NCI-H345 (cell line): ENCODE measurements around the gene OSBPL6.
A peak's percentile ranks its signal among the peaks of the same experiment; 100 is the strongest.
"Not testable (repeated sequence)": the region's sequence is repeated elsewhere in the genome, so short reads cannot be mapped to it uniquely, and the experiment has no call there.

ENCODE experiments used
- DNase-seq: peaks from one replicate; lab custom pipeline; 2025; lab: John Stamatoyannopoulos, UW

OSBPL6 gene

DNA sequence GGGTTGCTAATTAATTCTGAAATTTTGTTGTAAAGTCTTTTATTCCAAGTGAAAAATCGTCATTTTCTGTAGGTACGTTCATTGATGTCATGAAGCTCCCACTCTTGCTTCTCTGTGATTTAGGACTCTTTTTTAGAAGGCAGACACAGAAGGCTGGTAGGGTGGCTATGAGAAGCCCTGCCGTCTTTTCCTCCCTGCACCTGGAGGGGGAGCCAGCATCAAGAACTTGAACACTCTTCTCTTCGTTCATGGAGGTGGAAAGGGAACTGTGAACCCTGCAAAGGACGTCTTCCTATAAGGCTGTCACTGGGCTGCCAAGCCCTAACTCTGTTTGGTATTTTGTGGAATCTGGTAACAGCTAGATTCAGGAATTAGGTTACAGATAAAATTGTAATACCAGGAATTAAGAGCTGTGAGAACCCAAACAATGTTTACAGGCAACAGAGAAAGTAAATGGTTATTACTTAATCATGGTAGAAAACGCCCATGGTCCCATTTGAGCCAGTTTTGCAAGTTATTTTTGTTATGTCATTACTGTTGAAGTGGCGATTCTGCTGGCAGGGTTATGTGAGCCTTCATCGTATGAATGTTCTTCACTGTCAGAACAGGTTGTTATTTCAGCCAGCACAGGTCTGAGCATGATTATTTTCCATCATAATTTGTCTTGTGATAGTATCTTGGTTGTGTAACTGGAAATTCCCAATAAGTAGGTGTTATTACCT, 112.2 kb downstream of the OSBPL6 start:
- DNase-seq = peak; percentile 32

DNA sequence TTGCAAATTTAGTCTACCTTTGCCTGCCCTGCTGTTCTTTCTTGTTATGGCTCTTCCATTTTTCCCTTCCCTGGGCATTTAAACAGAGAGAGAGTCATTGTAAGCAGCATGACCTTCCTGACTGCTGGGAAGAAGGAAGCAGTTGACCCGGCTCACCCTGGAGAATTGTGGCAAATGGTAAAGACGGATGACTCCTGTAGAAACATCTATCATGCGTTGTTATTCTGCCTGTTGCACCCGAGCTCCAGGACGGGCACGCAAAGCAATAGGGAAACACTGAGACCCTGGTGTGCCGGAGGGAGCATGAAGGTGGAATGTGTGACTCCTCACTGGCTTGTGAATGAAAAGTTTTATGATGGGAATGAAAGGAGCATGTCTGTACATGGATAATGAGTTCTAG, 113.3 kb downstream of the OSBPL6 start:
- no peak for DNase-seq

DNA sequence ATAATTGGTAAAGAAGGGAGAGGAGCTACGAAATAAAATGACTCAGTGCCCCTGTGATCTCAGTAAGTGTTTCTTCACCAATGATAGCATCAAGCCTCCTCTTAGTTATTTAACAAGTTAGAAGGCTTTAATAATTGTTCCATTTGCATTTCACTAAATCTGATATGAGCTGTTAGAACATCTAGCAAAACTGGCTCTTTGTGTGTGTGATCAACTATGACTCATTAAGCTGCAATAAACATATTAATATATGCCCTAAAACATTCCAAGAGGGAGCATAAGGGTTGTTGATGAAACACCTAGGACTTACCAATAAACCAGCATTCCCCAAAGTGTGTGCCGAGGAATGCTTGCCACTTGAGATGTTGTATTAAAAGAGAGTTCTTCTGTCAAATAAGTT, 115.2 kb downstream of the OSBPL6 start:
- DNase-seq = no peak

DNA sequence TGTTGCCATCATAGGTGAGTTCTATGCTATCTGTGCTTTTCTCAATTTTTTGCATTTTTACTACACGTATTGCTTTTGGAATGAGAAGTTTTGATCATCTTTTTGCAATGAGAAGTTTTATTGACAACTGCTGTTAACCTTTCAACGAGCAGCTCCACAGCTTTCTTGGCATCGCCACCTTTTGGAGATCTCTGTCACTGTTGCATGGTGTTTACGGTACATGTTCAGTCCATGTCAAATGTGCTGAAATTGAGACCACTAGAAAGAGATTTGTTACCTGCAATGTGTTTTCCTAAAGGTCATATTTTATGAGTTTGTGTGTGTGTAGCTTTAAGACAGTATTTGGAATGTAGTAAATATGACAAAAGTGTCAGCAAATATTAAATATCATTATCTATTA, 120.8 kb downstream of the OSBPL6 start:
- no peak for DNase-seq

DNA sequence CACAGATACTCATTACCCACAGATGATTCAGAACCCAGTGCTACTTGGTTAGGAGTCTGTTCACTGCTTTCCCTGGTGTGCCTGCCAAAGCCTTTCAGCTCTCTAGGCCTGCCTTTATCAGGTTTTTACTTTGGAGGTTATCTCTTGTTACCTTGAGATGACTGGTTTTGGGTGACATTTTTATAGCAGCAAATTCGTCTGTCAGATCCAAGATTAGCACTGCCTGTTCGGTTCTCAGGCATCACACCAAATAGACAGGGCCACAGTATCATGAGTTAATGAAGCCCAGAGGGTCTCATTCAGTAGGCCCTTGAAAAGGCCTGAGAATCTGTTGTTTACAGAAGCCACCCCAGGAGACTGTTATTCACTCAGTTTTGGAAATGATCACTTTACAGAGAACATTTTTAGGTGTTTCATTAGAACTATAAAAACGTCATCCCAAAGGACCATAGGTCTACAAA, 121.2 kb downstream of the OSBPL6 start:
- no peak for DNase-seq

DNA sequence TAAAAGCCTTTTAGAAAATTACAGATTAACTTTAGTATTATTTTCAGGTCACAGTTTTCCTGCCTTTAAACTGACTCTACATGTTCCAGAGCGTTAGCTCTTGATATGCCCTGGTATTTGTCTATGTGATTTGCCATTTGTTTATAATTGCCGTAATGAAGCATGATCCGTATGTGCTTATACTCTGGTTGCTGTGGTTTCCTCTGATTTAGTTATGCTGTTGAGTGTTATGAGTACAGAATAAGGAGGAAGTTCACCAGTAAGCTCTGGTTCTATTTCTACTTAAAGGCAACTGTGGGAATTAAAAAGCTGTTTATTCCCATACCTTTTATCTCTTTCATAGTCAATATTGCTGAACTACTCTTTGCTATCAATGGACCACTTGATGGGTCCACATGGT, 123.5 kb downstream of the OSBPL6 start:
- DNase-seq = no peak

DNA sequence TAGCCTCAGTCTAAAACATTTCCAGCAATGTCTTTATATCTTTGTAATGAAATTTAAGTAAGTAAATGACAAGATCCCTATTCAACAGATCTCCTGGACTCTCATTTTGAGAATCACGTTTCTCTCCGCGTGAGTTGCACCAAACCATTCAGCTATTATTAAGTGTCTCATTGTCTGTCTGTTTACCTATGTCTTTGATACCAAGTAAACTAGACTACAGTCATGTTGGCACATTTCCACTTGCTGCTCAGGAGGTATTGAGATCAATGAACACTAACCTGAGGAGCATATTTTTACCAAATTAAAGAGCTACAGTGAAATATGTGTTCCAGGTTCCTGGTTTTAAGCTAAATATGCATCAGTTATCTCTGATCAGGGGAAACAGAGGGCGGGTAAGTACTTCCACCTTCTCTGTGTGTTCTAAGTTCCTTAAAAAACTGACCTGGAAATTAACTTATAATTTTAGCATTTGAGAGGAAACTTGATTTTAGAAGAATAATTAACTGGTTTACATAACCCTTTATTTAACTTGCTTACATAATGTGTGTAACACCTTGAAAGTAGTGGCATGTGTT, 125.8 kb downstream of the OSBPL6 start:
- peak; percentile 65 for DNase-seq

DNA sequence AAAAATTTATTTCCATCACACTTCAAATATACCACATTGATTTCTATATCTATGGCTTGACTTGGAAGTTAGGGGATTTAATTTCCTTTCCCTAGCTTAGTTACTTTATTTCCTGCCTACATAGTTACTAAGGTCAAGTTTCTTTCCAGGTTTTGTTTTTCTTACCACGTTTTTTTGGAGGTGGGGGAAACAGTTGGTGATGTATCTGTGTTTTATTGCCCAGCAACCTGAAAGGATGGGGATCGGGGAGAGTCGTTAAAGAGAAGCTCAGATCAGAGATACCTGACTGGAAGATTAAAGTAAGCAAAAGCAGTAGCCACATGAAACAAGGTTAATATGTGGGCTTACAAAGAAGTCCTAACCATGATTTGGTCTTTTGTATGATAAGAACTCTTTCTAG, 127.8 kb downstream of the OSBPL6 start:
- DNase-seq = no peak

DNA sequence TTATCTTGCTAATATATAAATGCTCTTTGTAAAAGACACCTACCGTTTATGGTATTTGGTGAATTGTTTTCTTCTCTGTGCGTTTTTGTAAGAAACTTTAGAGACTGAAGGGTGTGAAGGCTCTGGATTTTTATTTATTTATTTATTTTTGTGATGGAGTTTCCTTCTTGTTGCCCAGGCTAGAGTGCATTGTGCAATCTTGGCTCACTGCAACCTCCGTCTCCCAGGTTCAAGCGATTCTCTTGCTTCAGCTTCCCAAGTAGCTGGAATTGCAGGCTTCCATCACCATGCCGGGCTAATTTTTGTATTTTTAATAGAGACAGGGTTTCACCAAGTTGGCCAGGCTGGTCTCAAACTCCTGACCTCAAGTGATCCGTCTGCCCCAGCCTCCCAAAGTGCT, 129.0 kb downstream of the OSBPL6 start:
- DNase-seq = not testable (repeated sequence)

DNA sequence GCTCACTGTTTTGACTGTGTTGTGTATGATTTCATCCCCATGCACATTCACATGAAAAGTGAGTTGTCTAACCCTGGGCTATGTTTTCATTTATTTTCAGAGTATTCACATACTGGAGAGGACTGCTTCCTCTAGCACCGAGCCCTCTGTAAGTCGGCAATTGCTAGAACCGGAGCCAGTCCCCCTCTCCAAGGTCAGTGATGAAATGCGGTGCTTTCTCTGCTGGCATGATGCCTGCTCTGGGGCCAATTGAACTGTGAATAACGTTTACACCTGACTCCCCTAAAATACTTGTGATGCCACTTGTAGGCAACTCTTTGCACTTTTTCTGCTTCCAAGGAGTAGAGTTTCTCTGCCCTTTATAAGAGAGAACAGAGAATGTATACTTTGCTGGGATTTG, 129.8 kb downstream of the OSBPL6 start:
- DNase-seq = no peak

DNA sequence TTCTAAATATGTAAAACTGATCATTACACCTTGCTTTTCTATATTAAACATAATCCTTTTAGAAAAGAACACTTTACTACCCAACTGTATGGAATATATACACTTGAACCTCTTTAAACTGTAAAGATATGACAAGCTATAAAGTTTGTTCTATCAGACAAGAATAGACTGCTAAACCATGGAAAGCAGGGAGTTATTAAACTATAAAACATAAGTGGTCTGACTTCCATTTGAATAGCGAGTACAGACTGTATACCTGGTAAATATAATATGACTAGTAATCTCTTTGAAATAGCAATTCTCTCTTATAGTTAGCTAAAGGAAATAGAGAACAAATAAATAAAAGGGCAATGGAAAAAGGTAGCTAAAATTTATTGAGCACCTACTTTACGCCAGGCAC, 131.0 kb downstream of the OSBPL6 start:
- no peak for DNase-seq

DNA sequence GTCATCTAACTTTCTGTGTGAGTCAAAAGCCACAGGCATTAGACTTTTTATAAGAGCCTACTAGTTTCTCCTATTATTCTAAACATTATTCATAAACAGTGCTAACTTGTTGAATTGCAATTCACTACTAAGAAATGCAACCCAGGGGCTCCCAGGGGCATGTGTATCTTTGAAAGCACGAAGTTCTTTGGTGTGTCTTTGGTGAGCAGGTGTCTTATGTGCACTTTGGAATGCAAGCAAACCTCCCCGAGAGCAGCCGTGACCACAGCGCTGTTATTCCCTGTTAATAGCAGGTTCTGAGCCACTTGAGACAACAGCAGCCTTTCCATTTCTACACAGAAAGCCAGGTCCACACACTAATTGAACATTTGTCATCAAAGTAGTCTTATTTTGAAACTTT, 133.2 kb downstream of the OSBPL6 start:
- DNase-seq = no peak

DNA sequence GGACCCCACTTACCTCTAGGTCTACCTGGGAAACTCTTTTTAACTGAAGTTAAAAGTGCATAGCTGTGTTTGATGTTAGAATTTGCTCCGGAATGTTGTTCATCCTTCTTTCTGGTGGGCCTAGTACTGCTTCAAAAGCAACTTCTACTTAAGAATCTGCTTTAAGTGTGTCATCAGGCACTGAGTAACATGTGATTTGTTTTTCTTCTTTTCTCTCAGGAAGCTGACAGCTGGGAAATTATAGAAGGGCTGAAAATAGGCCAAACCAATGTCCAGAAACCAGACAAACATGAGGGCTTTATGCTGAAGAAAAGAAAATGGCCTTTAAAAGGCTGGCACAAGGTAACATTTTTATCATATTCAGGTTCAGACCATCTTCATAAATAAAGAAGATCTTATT, 133.7 kb downstream of the OSBPL6 start:
- no peak for DNase-seq

DNA sequence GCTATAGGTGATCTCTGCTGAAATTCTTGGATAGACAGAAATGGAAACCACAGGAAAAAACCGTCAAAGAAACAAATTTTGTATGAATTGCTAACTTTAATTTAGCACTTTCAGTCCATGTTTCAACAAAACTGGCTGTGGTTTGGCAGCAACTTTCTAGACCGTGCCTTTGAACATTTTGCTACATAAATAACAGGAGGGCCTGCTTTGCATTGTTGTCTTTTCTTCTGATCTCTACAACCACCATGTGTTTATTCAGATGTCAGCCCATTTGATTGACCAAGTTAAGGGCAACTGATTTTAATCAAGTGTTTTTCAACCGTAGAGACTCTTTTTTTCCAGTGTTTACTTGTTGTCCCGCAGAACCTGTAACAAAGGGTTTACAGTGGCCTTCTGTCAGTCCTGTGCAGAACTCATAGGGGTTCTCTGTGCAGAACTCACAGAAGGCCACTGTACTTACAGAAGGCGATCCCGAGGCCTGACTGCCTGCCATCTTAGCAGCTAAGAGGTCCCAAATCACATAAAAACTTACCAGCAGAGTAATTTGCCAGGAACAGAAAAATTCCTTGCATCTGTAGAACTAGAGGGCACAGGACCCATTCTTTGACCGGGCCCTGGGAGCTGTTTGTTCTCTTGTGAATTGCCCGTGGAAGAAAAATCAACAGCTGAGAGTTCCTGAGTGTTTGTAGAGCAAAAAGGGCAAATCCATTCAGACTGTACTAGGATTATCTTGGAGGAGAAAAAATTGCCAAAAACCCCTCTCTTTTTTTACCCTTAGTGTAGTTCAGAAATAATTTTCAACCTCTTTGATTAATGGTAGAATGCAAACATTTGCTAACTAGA, 136.1 kb downstream of the OSBPL6 start:
- peak; percentile 9 for DNase-seq

DNA sequence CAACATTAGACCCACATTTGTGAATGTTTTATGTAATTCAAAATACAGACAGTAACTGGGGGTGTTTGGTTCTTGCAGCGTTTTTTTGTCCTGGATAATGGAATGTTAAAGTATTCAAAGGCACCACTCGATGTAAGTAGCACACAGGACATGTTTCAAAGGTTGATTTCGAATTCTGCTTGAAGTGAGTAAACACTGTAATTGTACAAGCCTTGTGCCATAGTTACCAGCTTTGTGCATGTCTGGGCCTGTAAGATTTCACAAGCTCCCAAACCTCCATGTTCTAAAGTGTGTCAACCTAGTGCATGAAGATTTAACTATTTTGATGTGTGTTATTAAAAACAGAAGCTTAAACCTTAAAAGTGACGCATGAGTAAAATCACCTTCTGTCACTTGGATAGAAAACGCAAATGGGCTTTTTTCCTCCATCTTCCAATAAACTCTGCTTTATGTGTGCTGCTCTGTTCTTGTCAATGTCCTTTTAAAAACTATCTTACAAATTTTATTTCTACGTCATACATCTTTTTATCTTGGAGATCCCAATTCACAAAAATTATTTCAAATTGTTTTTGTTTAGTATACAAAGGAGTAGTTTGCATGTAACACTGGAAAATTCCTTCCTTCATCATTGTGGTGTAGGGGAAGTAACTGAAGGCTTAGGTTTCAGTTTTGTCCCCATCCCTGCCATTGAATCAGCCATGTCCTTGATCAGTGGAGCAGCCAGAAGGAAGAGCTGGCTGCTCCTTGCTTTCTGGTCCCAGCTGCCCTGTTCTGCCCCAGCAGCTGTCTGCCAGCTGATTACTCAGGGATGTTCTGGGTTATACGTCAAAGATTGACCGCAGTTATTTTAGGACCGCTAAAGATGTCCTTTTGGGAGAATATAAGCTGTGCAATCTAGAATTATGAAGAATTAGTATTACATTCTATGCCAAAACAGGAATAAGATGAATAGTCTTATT, 137.4 kb downstream of the OSBPL6 start:
- peak; percentile 75 for DNase-seq

DNA sequence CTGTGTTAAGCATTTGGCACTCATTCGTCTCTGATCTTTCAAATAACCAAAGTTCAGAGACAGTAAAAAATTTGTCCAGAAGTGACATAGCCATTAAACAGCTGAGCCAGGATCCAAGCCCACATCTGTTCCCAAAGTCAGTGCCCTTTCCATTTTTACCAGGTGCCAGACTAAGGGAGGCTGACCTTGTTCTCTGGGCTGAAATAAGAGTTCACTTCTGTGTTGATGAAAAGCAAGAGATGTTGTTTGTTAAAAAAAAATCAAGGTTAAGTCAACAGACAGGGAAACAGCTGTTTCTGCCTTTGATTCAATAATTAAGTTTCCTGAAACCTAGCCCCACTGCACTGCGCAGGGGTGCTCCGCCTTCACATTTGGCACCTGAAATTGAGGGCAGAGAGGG, 139.5 kb downstream of the OSBPL6 start:
- DNase-seq = no peak

DNA sequence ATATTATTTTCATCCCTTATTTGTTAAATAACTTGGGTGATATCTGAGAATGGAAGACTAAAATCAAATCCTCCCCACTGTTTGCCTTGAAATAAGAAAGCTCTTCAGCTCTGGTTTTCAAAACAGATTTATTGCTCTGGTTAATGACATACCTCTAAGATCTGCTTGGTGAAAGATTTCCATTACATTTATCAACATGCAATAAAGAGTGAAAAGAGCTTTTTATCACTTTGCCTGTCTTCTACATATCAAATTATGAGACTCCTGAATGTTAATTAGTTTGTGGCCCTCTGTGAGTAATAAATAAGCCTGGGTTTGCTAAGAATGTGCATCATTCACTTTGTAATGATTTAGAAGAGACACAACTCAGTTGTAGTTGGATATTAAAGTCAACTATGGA, 140.9 kb downstream of the OSBPL6 start:
- no peak for DNase-seq

DNA sequence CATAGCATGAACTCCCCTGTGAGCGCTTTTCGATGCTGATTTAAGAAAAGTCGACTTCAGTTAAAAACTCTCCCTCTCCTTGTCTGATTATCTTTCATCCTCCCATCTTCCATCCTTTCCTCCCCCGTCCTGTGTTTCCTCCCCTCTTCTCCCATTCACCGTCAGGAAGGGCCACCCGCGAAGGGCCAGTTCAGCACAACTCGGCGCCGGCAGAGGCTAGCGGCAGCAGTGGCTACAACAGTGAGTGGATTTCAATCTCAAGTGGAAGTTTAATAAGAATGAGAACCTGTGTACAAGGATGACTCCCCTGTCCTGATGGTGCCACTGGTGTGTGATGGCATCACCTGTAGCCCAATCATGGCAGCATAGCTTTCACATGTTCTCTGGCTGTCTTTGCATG, 149.8 kb downstream of the OSBPL6 start:
- no peak for DNase-seq

DNA sequence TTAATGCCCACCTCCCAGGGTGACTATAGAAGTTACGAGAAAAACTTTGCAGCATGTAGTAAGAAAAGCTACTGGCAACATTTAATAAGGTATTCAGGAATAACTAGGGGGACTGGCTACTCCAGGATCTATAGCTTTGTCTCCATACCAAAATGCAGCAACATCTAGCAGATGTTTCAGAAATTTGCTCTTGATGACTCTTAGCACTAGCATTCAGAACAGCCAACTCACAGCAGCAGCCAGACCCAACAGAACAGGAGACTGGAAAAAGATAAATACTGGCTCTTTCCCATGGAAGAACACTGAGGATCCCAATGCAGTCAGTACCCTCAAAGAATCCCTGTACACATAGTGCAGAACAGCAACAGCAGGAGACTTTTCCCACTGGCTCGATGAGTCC, 151.6 kb downstream of the OSBPL6 start:
- DNase-seq = no peak

DNA sequence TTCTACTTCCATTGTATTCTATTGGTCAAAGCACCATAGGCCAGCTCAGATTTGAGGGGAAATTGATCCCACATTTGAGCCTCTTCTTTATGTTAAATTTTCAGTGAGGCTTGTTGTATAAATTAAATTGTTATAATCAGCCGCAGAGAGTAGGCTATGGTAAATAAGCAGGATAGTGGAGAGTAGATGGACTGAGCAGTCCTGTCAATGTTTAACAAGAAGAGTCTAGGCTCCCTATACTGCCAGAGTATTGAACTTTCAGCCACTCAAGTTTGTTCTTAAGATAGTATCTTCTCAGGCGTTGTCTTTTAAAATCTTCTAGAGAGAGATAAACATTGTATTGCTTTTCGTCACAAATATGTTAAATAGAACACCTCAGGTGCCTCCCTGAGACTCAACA, 155.7 kb downstream of the OSBPL6 start:
- DNase-seq = no peak

DNA sequence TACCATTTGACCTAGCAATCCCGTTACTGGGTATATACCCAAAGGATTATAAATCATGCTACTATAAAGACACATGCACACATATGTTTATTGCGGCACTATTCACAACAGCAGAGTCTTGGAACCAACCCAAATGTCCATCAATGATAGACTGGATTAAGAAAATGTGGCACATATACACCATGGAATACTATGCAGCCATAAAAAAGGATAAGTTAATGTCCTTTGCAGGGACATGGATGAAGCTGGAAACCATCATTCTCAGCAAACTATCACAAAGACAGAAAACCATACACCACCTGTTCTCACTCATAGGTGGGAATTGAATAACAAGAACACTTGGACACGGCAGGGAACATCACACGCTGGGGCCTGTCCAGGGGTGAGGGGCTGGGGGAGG, 163.4 kb downstream of the OSBPL6 start:
- DNase-seq = not testable (repeated sequence)
